Activated T-cell treated with anti-CD3 and anti-CD28 coated beads, Interleukin-2, amount 50 U/mL, for 4 hours (primary cell): ENCODE measurements around the gene NTRK1. TPM values are rescaled to one million over a fixed set of nuclear protein-coding genes. Genes with fewer than 3 reads are reported as not detected.
A peak's percentile ranks its signal among the peaks of the same experiment; 100 is the strongest.

Experiments
- ATAC-seq, 2 donors: fragments of 200-7000 bp; cut with Tn5 transposase; one replicate each; pipeline ENCODE4 v1.10.0; 2021
- DNase-seq: peaks from one replicate; pipeline ENCODE4 v3.0.0-alpha.2; 2020
- H3K27me3 Mint-ChIP-seq: one replicate; pipeline ENCODE4 v1.8.0; 2021; ENCODE audit warnings: low read depth, mixed read lengths
- H3K36me3 Mint-ChIP-seq: one replicate; pipeline ENCODE4 v1.8.0; 2022; ENCODE audit warnings: mixed read lengths; ENCODE audit not compliant: insufficient read depth
- H3K4me1 Mint-ChIP-seq: one replicate; pipeline ENCODE4 v1.8.0; 2021; ENCODE audit warnings: low read depth, mixed read lengths
- H3K4me3 Mint-ChIP-seq: one replicate; pipeline ENCODE4 v1.8.0; 2021; ENCODE audit warnings: mild to moderate bottlenecking, moderate library complexity, mixed read lengths
- H3K9me3 Mint-ChIP-seq: one replicate; pipeline ENCODE4 v1.8.0; 2021; ENCODE audit warnings: mixed read lengths
- total RNA-seq, 3 donors: library from RNA; stranded (reverse); gene quantifications; one replicate each; pipeline ENCODE4 v1.2.1, GENCODE V29; 2021

NTRK1 gene
- total RNA-seq, 3 donors from 2014 or later, result 0.55 to 2.4 (median 1.8) TPM

DNA sequence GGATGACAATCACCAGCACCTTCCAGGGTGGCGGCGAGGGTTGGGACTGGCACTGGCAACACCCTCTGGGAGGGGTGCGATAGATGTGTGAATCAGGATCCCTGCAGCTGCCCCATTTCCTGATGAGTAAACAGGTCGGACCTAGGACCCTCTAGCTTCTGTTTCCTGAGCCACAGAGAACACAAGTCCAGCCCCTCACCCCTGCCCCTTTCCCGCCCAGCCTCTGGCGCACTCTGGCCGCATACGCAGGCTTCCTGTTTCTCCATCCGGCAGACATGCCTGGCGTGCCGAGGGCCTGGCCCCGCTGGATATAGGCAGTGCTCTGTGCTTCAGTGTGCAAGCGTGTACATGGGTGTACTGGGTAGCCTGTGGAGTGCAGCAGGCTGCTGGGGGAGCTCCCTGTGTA is 37.5 kb downstream of the NTRK1 start:
- ATAC-seq, result peak; percentile 19 to 30
- H3K4me3 Mint-ChIP-seq, result no peak overlapping the region
- no peak for DNase-seq
- no peaks in the 10 kb centered on the region for H3K36me3 Mint-ChIP-seq
- peaks cover 48% of the 10 kb centered on the region for H3K27me3 Mint-ChIP-seq
- peaks cover 6% of the 10 kb centered on the region for H3K4me1 Mint-ChIP-seq
- H3K9me3 Mint-ChIP-seq, result no peaks in the 10 kb centered on the region

DNA sequence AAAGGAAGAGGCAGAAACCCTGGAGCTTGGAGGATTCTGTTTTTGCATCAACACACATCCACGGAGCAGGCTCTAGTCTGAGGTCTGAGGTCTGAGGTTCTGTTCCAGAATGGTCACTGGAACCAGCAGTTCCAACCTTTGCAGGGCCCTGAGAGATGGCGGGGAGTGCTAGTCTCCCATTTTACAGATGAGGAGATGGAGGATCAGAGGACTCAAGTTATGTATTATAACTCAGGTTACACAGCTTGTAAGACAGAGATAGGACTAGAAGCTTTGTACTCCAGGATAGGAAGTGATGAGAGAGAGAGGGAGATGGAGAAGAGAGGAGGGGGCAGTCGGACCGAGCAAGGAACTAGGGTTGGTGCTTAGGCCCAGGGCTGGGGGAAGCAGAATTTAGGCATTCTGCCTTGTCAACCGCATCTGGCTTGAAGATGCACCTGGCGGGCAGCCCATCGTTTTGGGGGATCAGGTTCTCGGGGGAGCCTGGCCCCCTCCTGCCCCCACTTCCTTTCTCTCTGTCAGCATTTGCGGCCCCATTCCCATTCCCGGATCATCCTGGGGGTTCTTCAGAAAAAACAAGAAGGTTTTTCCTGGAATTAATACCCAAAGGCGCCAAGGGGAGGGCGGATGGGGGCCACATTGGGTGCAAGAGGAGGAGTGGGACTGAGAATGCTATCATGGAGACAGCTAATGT is 38.5 kb downstream of the NTRK1 start:
- DNase-seq (no peak), ATAC-seq (no peak)
- Mint-ChIP-seq H3K4me3 (no peak overlapping the region), H3K27me3 (peaks cover 43% of the 10 kb centered on the region), H3K4me1 (peaks cover 4% of the 10 kb centered on the region), H3K36me3 (no peaks in the 10 kb centered on the region), H3K9me3 (no peaks in the 10 kb centered on the region)

DNA sequence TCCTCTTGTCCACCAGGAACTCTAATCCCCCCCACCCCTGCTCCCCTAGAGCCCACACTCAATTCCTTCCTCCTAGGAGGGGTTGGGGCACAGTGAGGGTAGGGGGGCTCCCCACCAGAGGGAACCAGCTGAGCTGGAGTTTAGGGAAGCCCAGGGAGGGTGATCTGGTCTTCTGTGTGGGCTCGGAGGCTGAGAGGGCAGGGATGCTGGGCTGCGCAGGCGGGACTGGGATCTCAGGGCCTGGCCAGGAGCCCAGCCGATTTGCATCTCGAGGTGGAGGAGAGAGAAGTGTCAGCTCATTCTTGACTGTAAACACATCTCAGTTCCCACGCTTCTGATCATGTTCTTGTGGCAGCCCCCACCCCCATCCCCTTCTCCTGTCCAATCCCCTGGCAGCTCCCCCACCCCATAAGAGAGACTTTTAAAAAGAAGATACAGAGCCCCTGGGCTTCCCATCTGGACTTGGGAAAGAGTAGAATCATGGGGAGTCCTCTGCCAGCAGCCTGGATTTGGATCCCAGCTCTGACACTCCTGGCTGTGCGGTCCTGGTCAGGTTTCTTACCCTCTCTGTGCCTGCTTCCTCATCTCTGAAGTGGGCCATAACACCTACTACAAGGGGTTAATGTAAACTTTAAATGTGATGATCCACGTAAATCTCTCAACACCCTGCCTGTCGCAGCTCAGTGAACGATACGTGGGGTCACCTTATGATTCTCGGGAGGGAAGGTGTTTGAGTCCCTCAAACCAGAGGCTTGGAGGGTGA is 39.5 kb downstream of the NTRK1 start:
- Mint-ChIP-seq H3K27me3 (peaks cover 36% of the 10 kb centered on the region), H3K4me3 (no peak overlapping the region), H3K9me3 (no peaks in the 10 kb centered on the region), H3K36me3 (no peaks in the 10 kb centered on the region), H3K4me1 (peaks cover 4% of the 10 kb centered on the region)
- DNase-seq (no peak), ATAC-seq (no peak)

DNA sequence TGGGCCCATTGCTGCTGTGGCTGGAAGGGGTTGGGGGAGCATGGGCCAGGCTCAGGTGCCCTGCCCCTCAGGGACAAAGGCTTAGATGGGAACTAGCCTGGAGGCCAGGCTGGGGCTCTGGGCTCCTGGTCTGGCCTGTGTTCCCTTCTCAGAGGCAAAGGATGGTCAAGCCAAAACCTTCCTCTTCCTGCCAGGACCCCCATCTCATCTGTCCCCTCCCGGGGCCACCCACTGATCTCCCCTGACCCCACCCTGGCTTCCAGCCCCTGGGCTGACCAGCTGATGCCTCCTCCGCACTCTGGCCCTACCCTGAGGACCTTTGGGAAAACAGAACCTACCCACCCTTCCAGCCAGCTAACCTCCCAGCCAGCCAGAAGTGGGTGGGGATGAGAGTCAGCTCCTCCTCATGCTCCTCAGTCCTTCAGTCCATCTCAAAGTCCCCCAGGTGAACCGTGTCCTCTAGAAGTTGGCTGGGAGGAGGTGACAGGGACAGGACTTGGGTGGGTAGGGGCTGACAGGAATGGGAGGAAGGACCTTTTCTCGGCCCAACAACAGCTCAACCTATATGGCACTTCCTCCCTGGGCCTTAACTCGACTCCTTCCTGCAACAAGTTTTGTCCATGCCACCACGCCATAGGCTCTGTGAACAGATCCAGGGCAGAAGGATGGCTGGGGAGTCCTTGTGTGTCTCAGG is 40.4 kb downstream of the NTRK1 start:
- Mint-ChIP-seq H3K27me3 (peaks cover 30% of the 10 kb centered on the region), H3K4me1 (peaks cover 4% of the 10 kb centered on the region), H3K9me3 (no peaks in the 10 kb centered on the region), H3K4me3 (no peak overlapping the region), H3K36me3 (no peaks in the 10 kb centered on the region)
- DNase-seq (no peak), ATAC-seq (no peak)

DNA sequence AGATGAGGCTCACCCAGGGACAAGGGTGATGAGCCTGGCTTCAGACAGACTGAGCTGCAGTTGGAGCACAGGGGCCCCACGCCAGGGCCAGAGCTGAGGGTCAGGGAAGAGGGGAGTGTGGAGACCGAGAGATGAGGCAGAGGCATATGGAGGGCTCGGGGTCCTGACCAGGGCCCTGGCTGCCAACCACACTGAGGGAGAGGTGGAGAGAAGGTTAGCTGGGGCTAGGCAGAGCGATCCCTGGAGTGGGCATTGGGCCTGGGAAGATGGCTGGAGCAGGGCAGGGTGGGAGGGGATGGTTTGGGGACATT is 40.9 kb downstream of the NTRK1 start:
- H3K36me3 Mint-ChIP-seq, result no peaks in the 10 kb centered on the region
- H3K9me3 Mint-ChIP-seq, result no peaks in the 10 kb centered on the region
- no peak overlapping the region for H3K4me3 Mint-ChIP-seq
- DNase-seq, result no peak
- ATAC-seq, result no peak
- H3K27me3 Mint-ChIP-seq, result peaks cover 27% of the 10 kb centered on the region
- peaks cover 4% of the 10 kb centered on the region for H3K4me1 Mint-ChIP-seq

DNA sequence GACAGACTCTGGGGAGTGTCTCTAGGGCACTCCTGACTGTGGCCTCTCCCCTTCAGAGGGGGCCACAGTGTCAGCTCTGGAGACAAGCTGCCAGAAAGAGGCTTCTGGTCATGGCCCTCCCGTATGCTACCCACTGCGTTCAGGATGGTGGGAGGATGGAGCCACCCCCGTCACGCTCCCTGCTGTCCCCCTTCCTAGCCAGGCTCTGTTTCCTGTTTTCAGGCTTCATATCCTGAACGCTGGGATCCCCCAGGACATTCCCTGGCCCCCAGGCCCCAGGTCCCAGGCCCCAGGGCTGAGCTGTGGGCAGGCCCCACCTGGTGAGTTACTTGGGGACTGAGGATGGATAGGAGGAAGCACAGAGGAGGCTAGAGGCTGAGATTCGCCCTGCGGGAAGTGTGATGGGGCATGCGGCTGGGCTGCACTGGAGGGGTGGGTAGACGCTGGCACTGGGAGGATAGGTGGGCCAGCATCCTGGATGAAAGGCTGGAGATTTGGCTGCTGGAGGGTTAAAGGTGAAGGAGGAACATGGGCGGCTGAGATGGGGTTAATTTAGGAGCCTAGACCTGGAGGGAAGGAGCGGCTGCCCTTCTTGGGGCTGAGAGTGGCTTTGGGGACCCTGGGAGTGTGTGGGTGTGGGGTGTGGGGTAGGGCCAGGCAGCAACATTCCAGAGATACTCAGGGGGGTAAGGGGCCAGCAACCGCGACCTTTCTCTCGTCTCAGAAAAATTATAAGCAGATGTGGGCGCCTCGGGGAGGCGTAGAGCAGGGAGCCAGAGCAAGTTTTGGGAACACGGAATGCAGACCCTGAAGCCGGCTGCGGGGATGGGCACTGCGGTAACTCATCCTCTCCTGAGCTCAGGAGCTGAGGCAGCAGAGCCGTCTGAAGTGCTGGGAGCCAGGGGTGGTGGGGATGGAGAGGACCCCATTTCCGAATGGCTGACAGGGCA is 41.6 kb downstream of the NTRK1 start:
- H3K4me3 Mint-ChIP-seq, result no peak overlapping the region
- H3K9me3 Mint-ChIP-seq, result no peaks in the 10 kb centered on the region
- H3K4me1 Mint-ChIP-seq, result peaks cover 4% of the 10 kb centered on the region
- no peaks in the 10 kb centered on the region for H3K36me3 Mint-ChIP-seq
- DNase-seq (no peak), ATAC-seq (no peak)
- H3K27me3 Mint-ChIP-seq, result peaks cover 26% of the 10 kb centered on the region

DNA sequence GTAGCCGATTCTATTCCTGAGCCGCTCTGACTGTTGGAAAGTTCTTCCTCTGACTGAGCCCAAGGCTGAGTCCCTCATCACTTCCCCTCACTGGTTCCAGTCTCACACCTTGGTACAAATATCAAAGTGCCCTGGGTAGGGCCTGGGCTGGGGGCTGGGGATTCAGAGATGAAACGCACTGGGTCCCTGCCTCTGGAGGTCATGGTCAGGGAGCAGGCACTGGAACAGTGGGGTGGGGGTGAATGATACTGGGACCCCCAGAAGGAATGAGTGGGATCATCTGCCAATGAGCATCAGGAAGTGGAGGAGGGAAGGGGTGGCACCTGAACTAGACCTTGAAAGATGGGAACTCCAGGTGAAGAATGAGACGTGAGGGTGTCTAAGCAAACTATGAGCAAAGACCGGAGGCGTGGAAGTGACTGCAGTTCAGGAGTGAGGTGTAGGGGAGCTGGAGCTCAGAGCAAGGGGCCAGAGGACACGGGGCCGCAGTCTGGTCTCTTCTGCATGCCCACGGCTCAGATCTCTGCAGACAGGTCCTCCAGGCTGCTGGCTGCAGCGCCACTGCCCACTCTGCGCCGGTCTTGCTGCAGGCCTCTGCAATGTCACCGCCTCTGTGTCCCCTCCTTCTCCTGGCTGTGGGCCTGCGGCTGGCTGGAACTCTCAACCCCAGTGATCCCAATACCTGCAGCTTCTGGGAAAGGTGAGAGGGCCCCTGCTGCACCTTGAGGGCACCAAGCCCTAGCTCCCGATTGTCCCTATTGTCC is 42.8 kb downstream of the NTRK1 start:
- no peak for DNase-seq
- Mint-ChIP-seq H3K27me3 (peaks cover 24% of the 10 kb centered on the region), H3K36me3 (no peaks in the 10 kb centered on the region), H3K4me3 (no peak overlapping the region), H3K4me1 (peaks cover under 1% of the 10 kb centered on the region), H3K9me3 (no peaks in the 10 kb centered on the region)
- ATAC-seq, result no peak

DNA sequence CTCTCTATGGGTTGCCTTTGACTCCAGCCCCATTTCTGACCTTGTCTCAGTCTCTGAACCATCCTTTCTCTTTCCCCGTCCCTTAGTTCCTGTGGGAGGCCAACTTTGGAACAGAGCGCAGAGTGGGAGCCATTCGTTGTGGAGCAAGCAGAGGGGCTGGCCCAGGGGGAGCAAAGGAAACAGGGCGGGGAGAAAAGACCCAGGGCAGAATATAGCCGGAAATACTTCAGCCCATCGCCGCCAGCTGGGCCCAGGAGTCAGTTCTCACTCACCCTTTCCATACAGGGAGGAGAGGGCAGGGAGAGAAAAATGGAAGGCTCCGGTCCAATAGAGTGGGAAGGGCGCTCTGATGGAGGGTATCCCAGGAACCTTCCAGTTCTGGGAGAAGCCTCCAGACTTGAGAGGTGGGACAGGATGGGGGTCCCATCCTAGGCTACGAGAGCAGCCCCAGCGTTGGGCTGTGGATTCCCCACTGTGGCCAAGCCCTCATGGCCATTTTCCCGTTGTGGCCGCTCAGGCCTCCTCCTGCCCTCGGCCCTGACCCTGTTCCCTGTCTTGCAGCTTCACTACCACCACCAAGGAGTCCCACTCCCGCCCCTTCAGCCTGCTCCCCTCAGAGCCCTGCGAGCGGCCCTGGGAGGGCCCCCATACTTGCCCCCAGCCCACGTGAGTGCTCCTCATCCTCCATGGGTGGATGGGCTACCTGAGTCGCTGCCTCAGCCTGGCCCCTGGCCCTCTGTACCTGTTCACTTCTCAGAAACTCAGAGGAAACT is 43.7 kb downstream of the NTRK1 start:
- Mint-ChIP-seq H3K4me1 (no peaks in the 10 kb centered on the region), H3K9me3 (no peaks in the 10 kb centered on the region), H3K4me3 (no peak overlapping the region), H3K27me3 (peaks cover 21% of the 10 kb centered on the region), H3K36me3 (no peaks in the 10 kb centered on the region)
- DNase-seq (no peak), ATAC-seq (no peak)

DNA sequence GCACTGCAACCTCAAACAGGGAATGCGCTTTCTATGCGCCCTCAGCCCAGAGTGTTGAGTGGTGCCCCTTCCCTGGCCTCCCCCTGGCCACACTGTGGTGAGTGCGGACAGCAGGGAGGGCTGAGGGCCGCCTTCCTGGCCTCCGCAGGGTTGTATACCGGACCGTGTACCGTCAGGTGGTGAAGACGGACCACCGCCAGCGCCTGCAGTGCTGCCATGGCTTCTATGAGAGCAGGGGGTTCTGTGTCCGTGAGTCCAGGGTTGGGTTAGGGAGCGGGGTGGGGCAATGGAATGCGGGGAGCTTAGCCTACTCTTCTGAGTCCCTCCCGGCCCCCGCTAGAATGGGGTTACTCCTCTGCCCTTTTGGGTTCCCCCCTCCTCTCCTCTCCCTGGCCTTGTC is 44.5 kb downstream of the NTRK1 start:
- Mint-ChIP-seq H3K36me3 (no peaks in the 10 kb centered on the region), H3K9me3 (no peaks in the 10 kb centered on the region), H3K4me1 (no peaks in the 10 kb centered on the region), H3K27me3 (peaks cover 20% of the 10 kb centered on the region), H3K4me3 (no peak overlapping the region)
- ATAC-seq (no peak), DNase-seq (no peak)

DNA sequence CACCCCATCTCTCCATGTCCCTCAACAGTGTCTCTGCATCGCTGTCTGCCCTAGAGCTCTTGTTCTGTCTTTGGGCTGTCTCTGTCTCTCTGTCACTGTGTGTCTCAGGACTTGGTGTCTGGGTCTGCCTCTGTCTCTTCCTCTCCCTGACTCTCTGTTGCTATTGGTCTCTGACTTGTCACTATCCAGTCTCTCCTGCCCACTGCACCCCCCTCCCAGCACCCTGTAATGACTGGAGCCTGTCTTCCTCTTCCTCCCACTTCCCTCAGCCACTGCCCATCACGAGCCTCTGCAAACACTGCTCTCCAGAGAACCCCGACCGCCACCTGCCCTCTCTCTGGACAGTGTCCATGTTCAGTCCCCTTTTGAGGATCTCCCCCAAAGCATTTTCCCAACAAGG is 45.0 kb downstream of the NTRK1 start:
- Mint-ChIP-seq H3K4me1 (no peaks in the 10 kb centered on the region), H3K9me3 (no peaks in the 10 kb centered on the region), H3K27me3 (peaks cover 16% of the 10 kb centered on the region), H3K36me3 (no peaks in the 10 kb centered on the region), H3K4me3 (no peak overlapping the region)
- DNase-seq (no peak), ATAC-seq (no peak)

DNA sequence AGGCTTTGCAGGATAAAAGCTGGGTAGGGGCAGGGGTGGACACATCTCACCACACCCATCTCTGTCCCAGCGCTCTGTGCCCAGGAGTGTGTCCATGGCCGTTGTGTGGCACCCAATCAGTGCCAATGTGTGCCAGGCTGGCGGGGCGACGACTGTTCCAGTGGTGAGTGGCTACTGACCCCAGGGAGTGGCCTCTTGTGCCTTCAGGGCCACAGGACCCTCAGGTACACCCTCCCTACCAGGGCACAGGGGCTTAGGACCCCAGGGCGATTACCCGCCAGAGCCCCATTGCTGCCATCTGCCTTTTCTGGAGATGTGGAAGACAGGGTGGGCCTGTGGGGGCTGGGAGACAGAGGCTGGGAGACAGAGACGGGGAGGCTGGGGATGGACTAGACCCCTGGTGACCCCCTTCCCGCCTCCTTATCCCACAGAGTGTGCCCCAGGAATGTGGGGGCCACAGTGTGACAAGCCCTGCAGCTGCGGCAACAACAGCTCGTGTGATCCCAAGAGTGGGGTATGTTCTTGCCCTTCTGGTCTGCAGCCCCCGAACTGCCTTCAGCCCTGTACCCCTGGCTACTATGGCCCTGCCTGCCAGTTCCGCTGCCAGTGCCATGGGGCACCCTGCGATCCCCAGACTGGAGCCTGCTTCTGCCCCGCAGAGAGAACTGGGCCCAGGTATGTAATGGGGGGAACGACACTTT is 45.7 kb downstream of the NTRK1 start:
- H3K27me3 Mint-ChIP-seq, result peaks cover 16% of the 10 kb centered on the region
- H3K36me3 Mint-ChIP-seq, result no peaks in the 10 kb centered on the region
- no peaks in the 10 kb centered on the region for H3K9me3 Mint-ChIP-seq
- no peaks in the 10 kb centered on the region for H3K4me1 Mint-ChIP-seq
- DNase-seq (no peak), ATAC-seq (no peak)
- H3K4me3 Mint-ChIP-seq, result no peak overlapping the region

DNA sequence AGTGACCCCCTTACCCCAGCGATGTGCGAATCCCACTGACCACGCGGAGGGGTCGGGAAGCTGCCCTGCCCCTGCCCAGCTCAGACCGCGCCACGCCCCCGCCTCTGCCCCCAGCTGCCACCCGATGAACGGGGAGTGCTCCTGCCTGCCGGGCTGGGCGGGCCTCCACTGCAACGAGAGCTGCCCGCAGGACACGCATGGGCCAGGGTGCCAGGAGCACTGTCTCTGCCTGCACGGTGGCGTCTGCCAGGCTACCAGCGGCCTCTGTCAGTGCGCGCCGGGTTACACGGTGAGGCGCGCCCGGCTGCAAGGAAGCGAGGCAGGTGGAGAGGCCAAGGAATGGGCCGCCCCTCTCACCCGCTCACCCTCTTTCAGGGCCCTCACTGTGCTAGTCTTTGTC is 47.9 kb downstream of the NTRK1 start:
- DNase-seq (no peak), ATAC-seq (no peak)
- no peaks in the 10 kb centered on the region for H3K4me1 Mint-ChIP-seq
- H3K27me3 Mint-ChIP-seq, result peaks cover 16% of the 10 kb centered on the region
- no peaks in the 10 kb centered on the region for H3K36me3 Mint-ChIP-seq
- H3K4me3 Mint-ChIP-seq, result no peak overlapping the region
- H3K9me3 Mint-ChIP-seq, result no peaks in the 10 kb centered on the region
